Measurements from ENCODE around the gene RPS2. TPM values are rescaled to one million over a fixed set of nuclear protein-coding genes. Genes with fewer than 3 reads are reported as not detected.

RPS2 gene
- total RNA-seq, 2 donors from 2014 or later = 2,300 to 2,472 TPM

GRCh38 chr16:2008631-2009163 lies 44.1 kb upstream of the RPS2 start:
- TF ChIP-seq, protein P1, sequence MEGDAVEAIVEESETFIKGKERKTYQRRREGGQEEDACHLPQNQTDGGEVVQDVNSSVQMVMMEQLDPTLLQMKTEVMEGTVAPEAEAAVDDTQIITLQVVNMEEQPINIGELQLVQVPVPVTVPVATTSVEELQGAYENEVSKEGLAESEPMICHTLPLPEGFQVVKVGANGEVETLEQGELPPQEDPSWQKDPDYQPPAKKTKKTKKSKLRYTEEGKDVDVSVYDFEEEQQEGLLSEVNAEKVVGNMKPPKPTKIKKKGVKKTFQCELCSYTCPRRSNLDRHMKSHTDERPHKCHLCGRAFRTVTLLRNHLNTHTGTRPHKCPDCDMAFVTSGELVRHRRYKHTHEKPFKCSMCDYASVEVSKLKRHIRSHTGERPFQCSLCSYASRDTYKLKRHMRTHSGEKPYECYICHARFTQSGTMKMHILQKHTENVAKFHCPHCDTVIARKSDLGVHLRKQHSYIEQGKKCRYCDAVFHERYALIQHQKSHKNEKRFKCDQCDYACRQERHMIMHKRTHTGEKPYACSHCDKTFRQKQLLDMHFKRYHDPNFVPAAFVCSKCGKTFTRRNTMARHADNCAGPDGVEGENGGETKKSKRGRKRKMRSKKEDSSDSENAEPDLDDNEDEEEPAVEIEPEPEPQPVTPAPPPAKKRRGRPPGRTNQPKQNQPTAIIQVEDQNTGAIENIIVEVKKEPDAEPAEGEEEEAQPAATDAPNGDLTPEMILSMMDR (IDR thresholded peaks at IDR 0.05) = no peak
- TF ChIP-seq POLR2A (IDR thresholded peaks at IDR 0.05) = peak; percentile 14 to 63 (median 51)
- peak; percentile 23 for ATAC-seq
- DNase-seq = peak in 3 of 4 donors; percentile 52 to 66 (median 61)
- H3K27me3 ChIP-seq = no peaks in the 10 kb centered on the region
- peak overlapping the region; percentile 76 to 95 for H3K4me3 ChIP-seq
- no peaks in the 10 kb centered on the region for H3K9me3 ChIP-seq
- 3% methylated on average over 12 to 23 of the region's 23 CpGs for WGBS, 2 donors
- H3K4me1 ChIP-seq = peaks cover 60% of the 10 kb centered on the region
- peak overlapping the region; percentile 89 to 96 (median 92) for H3K27ac ChIP-seq
- no peaks in the 10 kb centered on the region for H3K36me3 ChIP-seq (replicated peaks in 1 of 2; ENCODE audit: insufficient read depth in 1 of 2, low read depth in 2 of 2)
- intact Hi-C loops (cut with DNase I) = no loop called here

- TF ChIP-seq, protein P1 (IDR thresholded peaks at IDR 0.05) = no peak
- peak; percentile 39 to 64 (median 44) for TF ChIP-seq POLR2A (IDR thresholded peaks at IDR 0.05)
- Histone ChIP-seq H3K4me3 (no peak overlapping the region), H3K9me3 (no peaks in the 10 kb centered on the region), H3K27ac (peak overlapping the region; percentile 66 to 96 (median 90)), H3K36me3 (replicated peaks in 1 of 2; ENCODE audit: insufficient read depth in 1 of 2, low read depth in 2 of 2) (no peaks in the 10 kb centered on the region), H3K27me3 (no peaks in the 10 kb centered on the region), H3K4me1 (peaks cover 66% of the 10 kb centered on the region)
- intact Hi-C loops (cut with DNase I) = no loop called here
- ATAC-seq (peak; percentile 38), DNase-seq (peak; percentile 66 to 86 (median 79))
- 14 to 23% methylated on average over 6 to 15 of the region's 15 CpGs for WGBS, 2 donors
Observed at GRCh38 chr16:2008009-2008526, 43.4 kb upstream of the RPS2 start.

DNA sequence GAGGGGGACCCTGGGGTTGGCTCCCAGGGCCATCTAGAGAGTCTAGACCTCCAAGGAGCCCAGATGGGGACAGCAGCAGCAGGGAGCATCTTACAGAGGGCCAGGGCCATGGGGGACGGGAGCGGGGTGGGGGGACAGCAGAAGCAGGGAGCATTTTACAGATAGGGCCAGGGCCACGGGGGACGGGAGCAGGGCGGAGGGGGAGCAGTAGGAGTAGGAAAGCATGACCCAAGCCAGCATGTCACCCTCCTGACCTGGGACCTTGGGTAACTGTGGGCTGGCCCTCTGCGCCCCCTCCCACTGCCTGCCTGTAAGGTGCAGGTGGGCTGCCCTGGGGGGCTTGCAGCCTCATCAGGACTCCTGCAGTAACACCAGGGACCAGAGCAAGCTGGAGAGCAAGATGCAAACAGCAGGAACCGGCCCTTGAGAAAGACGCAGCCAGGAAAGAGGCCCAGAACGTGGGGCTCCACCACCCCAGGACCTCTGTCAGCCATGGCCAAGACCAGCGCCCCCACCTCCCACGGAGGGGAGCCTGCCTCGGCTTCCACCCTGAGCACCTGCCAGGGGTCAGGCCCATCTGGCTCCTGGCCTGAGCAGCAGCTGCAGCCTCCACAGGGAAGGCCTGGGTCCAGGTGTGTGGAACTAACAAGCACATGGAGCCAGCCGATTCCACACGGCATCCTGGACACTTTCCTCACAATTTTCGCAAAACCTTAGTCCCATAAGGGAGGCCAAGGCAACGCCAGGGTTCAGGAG lies 42.6 kb upstream of the RPS2 start:
- peaks cover 66% of the 10 kb centered on the region for H3K4me1 ChIP-seq
- intact Hi-C loops (cut with DNase I) = no loop called here
- peak overlapping the region; percentile 33 to 96 (median 78) for H3K27ac ChIP-seq
- no peak for ATAC-seq
- peak in 3 of 4 donors; percentile 53 to 63 (median 58) for DNase-seq
- no peaks in the 10 kb centered on the region for H3K27me3 ChIP-seq
- no peak overlapping the region for H3K4me3 ChIP-seq
- peaks cover under 1 to 3% of the 10 kb centered on the region in 2 donors for H3K36me3 ChIP-seq (replicated peaks in 1 of 2; ENCODE audit: insufficient read depth in 1 of 2, low read depth in 2 of 2)
- H3K9me3 ChIP-seq = no peaks in the 10 kb centered on the region
- no peak for TF ChIP-seq POLR2A (IDR thresholded peaks at IDR 0.05)
- 43 to 55% methylated on average over 8 to 16 of the region's 16 CpGs for WGBS, 2 donors

DNA sequence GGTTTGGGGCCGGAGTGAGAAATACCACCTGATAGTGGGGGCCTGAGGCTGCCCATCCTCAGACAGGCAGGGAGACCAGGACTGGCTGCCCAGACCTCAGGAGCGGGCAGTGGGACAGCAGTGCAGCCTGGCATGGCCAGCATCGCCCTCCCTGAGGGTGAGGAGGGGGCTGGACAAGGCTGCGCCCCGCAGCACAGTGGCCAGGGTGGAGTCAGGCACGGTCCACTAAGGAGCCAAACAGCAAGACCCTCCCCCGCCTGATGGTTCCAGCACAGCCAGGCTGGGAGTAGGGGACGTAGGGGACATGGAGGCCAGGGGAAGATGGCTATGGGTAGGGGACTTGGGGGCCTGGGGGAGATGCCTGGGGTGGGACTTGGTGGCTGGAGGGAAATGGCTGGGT lies 41.7 kb upstream of the RPS2 start:
- Histone ChIP-seq H3K4me3 (no peak overlapping the region), H3K9me3 (no peaks in the 10 kb centered on the region), H3K4me1 (peaks cover 66% of the 10 kb centered on the region), H3K36me3 (replicated peaks in 1 of 2; ENCODE audit: insufficient read depth in 1 of 2, low read depth in 2 of 2) (peaks cover 10 to 11% of the 10 kb centered on the region in 2 donors), H3K27ac (peak overlapping the region in 3 of 4 donors; percentile 17 to 89 (median 61)), H3K27me3 (no peaks in the 10 kb centered on the region)
- ATAC-seq = no peak
- peak in 1 of 4 donors; percentile 14 for DNase-seq
- 84 to 88% methylated on average over 5 to 8 of the region's 8 CpGs for WGBS, 2 donors
- intact Hi-C loops (cut with DNase I) = no loop called here
- no peak for TF ChIP-seq POLR2A (IDR thresholded peaks at IDR 0.05)
- TF ChIP-seq, protein P1 (IDR thresholded peaks at IDR 0.05) = no peak

- Histone ChIP-seq H3K4me1 (peaks cover 64% of the 10 kb centered on the region), H3K36me3 (replicated peaks in 1 of 2; ENCODE audit: insufficient read depth in 1 of 2, low read depth in 2 of 2) (peaks cover 13 to 14% of the 10 kb centered on the region in 2 donors), H3K27me3 (no peaks in the 10 kb centered on the region), H3K27ac (peak overlapping the region in 3 of 4 donors; percentile 61 to 83 (median 72)), H3K4me3 (no peak overlapping the region), H3K9me3 (no peaks in the 10 kb centered on the region)
- intact Hi-C loops (cut with DNase I) = no loop called here
- TF ChIP-seq POLR2A (IDR thresholded peaks at IDR 0.05) = no peak
- TF ChIP-seq, protein P1 (IDR thresholded peaks at IDR 0.05) = peak in 5 of 7 experiments; percentile 7 to 44 (median 32)
- ATAC-seq (no peak), DNase-seq (peak in 2 of 4 donors; percentile 55 to 67)
- 44 to 57% methylated on average over 3 to 20 of the region's 21 CpGs for WGBS, 2 donors
Observed at GRCh38 chr16:2005646-2006045, 41.0 kb upstream of the RPS2 start.

Data from body of pancreas (tissue), 4 donors.